ENCODE results near the gene MYH9. TPM values are rescaled to one million over a fixed set of nuclear protein-coding genes. Genes with fewer than 3 reads are reported as not detected.

MYH9 gene
- total RNA-seq, 1 experiment from 2014 or later = 653 TPM

DNA sequence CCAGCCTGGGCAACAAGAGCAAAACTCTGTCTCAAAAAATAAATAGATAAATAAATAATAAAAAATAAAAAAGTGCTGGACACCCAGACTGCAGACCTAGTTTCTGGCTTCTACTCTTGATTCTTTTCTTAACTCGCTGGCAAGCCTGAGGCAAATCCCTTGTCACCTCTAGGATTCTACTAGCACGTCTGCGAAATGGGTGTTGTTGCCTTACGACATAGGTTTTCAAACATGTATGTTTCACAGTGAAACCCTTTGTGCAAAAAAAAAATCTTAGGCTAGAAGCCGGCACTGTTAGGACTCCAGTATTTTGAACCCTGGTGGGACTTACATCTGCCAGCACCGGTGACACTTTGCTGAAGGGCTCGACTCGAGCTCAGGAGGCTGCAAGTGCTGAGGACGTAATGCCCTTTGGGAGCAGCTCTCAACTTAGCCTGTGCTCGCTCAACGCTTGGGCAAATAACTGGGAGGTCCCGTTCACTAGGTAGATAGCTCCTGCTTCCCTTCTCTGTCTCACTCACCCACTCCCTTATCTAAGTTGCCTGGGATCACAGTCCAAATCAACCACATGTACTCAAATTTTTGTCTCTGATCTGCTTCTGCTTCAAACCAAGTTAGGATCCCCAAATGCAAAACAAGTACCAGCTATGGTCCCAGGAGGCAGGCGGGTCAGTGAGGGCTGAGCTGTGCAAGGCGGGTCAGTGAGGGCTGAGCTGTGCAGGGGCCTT is 34.7 kb upstream of the MYH9 start:
- intact Hi-C loops (cut with micrococcal nuclease) = no loop called here
- no peaks in the 10 kb centered on the region for H3K27me3 Mint-ChIP-seq (ENCODE audit: insufficient read depth, unreplicated experiment)
- DNase-seq (ENCODE audit: unreplicated experiment) = no peak
- H3K36me3 Mint-ChIP-seq (ENCODE audit: insufficient read depth, unreplicated experiment) = no peaks in the 10 kb centered on the region
- H3K4me1 Mint-ChIP-seq (ENCODE audit: insufficient read depth, unreplicated experiment) = no peaks in the 10 kb centered on the region
- BruUV-seq (replicated peaks) = no TSS peak
- POLR2A ChIA-PET = no interaction called here
- CTCF ChIA-PET = interaction anchor here (0.7 kb wide), 1 partner anchor 48 kb away, joined by 3 read pairs; no protein-coding TSS in a partner anchor
- H3K27ac Mint-ChIP-seq (ENCODE audit: low read depth, unreplicated experiment) = no peak overlapping the region
- H3K4me3 Mint-ChIP-seq (ENCODE audit: unreplicated experiment) = no peak overlapping the region
- no peaks in the 10 kb centered on the region for H3K9me3 Mint-ChIP-seq (ENCODE audit: unreplicated experiment)
- TF ChIP-seq, protein P1, sequence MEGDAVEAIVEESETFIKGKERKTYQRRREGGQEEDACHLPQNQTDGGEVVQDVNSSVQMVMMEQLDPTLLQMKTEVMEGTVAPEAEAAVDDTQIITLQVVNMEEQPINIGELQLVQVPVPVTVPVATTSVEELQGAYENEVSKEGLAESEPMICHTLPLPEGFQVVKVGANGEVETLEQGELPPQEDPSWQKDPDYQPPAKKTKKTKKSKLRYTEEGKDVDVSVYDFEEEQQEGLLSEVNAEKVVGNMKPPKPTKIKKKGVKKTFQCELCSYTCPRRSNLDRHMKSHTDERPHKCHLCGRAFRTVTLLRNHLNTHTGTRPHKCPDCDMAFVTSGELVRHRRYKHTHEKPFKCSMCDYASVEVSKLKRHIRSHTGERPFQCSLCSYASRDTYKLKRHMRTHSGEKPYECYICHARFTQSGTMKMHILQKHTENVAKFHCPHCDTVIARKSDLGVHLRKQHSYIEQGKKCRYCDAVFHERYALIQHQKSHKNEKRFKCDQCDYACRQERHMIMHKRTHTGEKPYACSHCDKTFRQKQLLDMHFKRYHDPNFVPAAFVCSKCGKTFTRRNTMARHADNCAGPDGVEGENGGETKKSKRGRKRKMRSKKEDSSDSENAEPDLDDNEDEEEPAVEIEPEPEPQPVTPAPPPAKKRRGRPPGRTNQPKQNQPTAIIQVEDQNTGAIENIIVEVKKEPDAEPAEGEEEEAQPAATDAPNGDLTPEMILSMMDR (IDR thresholded peaks at IDR 0.05; ENCODE audit: unreplicated experiment) = no peak

GRCh38 chr22:36419912-36420882 is 32.4 kb upstream of the MYH9 start:
- intact Hi-C loops (cut with micrococcal nuclease) = no loop called here
- CTCF ChIA-PET = interaction anchor here (0.6 kb wide), 1 partner anchor 90 kb away, joined by 6 read pairs; no protein-coding TSS in a partner anchor
- no peak for DNase-seq (ENCODE audit: unreplicated experiment)
- no TSS peak for BruUV-seq (replicated peaks)
- no peaks in the 10 kb centered on the region for H3K4me1 Mint-ChIP-seq (ENCODE audit: insufficient read depth, unreplicated experiment)
- no peak overlapping the region for H3K4me3 Mint-ChIP-seq (ENCODE audit: unreplicated experiment)
- H3K36me3 Mint-ChIP-seq (ENCODE audit: insufficient read depth, unreplicated experiment) = no peaks in the 10 kb centered on the region
- no peaks in the 10 kb centered on the region for H3K9me3 Mint-ChIP-seq (ENCODE audit: unreplicated experiment)
- POLR2A ChIA-PET = interaction anchor here (1.9 kb wide), 1 partner anchor 32 kb away, joined by 5 read pairs; the partner anchor contains the start of gene MYH9
- no peaks in the 10 kb centered on the region for H3K27me3 Mint-ChIP-seq (ENCODE audit: insufficient read depth, unreplicated experiment)
- no peak overlapping the region for H3K27ac Mint-ChIP-seq (ENCODE audit: low read depth, unreplicated experiment)
- TF ChIP-seq, protein P1 (IDR thresholded peaks at IDR 0.05; ENCODE audit: unreplicated experiment) = no peak

DNA sequence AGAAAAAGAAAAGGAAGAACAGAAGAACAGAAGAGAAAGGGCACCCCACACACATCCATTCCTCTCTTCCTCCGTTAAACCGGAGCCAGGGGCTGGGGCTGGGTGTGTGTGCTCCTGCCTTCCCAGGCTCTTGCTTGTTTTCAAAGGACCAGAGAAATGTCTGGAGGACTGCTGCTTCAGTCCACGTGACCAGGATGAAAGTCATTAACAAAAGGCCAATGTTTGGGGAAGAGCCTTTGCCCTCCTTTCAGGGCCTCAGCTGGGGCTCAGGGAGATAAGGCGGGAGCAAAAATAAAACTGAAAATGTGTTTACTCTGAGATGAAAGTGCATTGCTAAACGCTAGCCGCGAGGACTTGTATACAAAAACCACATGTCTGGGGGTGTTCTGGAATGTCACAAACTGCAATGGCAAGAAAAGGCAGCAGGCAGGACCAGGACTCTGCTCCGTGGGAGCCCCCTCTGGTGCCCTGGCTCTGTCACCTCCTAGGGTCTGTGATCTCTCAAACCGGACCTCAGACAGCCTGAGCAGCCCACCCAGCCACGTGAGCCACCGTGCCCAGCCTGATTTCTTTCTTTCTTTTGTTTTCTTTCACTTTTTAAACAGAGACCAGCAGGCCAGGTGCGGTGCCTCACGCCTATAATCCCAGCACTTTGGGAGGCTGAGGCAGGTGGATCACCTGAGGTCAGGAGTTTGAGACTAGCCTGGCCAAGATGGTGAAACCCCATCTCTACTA is 31.6 kb upstream of the MYH9 start:
- H3K9me3 Mint-ChIP-seq (ENCODE audit: unreplicated experiment) = no peaks in the 10 kb centered on the region
- DNase-seq (ENCODE audit: unreplicated experiment) = no peak
- no peaks in the 10 kb centered on the region for H3K36me3 Mint-ChIP-seq (ENCODE audit: insufficient read depth, unreplicated experiment)
- intact Hi-C loops (cut with micrococcal nuclease) = no loop called here
- TF ChIP-seq, protein P1 (IDR thresholded peaks at IDR 0.05; ENCODE audit: unreplicated experiment) = no peak
- no peak overlapping the region for H3K4me3 Mint-ChIP-seq (ENCODE audit: unreplicated experiment)
- no TSS peak for BruUV-seq (replicated peaks)
- H3K27me3 Mint-ChIP-seq (ENCODE audit: insufficient read depth, unreplicated experiment) = no peaks in the 10 kb centered on the region
- H3K4me1 Mint-ChIP-seq (ENCODE audit: insufficient read depth, unreplicated experiment) = no peaks in the 10 kb centered on the region
- ChIA-PET CTCF (interaction anchor here (0.6 kb wide), 1 partner anchor 91 kb away, joined by 6 read pairs; no protein-coding TSS in a partner anchor), POLR2A (interaction anchor here (1.9 kb wide), 1 partner anchor 31 kb away, joined by 5 read pairs; the partner anchor contains the start of gene MYH9)
- H3K27ac Mint-ChIP-seq (ENCODE audit: low read depth, unreplicated experiment) = no peak overlapping the region

All from MCF 10A (cell line).